GM19467 (cell line): ENCODE results near the gene CEP97.
A peak's percentile ranks its signal among the peaks of the same experiment; 100 is the strongest.
"Not testable (repeated sequence)": the region's sequence is repeated elsewhere in the genome, so short reads cannot be mapped to it uniquely, and the experiment has no call there.

ENCODE experiments used
- ATAC-seq: cut with Tn5 transposase; IDR thresholded peaks from one replicate; pipeline ENCODE4 v1.9.1; 2021; ENCODE audit warnings: mild to moderate bottlenecking, moderate library complexity; ENCODE audit not compliant: unreplicated experiment

CEP97 gene, protein sequence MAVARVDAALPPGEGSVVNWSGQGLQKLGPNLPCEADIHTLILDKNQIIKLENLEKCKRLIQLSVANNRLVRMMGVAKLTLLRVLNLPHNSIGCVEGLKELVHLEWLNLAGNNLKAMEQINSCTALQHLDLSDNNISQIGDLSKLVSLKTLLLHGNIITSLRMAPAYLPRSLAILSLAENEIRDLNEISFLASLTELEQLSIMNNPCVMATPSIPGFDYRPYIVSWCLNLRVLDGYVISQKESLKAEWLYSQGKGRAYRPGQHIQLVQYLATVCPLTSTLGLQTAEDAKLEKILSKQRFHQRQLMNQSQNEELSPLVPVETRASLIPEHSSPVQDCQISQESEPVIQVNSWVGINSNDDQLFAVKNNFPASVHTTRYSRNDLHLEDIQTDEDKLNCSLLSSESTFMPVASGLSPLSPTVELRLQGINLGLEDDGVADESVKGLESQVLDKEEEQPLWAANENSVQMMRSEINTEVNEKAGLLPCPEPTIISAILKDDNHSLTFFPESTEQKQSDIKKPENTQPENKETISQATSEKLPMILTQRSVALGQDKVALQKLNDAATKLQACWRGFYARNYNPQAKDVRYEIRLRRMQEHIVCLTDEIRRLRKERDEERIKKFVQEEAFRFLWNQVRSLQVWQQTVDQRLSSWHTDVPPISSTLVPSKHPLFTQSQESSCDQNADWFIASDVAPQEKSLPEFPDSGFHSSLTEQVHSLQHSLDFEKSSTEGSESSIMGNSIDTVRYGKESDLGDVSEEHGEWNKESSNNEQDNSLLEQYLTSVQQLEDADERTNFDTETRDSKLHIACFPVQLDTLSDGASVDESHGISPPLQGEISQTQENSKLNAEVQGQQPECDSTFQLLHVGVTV

GRCh38 chr3:101724329-101725193 lies at the start of gene CEP97:
Gene CEP97 (plus strand): TSS chr3:101724614. CDS start chr3:101724677, 63 bp downstream.
- ATAC-seq: peak; percentile 89

DNA sequence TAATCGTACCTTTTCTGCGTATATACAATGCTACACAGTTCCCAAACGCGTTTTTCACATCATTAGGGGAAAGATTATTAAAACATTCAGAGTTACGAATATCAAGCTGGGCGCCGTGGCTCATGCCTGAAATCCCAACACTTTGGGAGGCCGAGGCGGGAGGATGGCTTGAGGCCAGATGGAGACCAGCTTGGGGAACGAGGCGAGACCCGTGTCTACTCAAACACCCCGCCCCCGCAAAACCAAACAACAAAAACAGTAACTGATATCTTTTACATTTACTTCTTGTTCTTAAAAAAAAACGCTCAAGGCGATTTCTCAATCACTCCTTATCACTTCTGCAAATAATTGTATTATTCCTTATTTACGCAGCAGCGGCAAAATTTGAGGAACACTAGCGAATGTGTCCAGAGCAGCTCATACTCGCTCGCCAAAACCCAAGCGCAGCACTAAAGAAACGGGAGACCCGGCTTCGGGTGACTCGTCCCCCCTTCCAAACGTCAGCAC lies 48.7 kb upstream of the CEP97 start:
- ATAC-seq: no peak

DNA sequence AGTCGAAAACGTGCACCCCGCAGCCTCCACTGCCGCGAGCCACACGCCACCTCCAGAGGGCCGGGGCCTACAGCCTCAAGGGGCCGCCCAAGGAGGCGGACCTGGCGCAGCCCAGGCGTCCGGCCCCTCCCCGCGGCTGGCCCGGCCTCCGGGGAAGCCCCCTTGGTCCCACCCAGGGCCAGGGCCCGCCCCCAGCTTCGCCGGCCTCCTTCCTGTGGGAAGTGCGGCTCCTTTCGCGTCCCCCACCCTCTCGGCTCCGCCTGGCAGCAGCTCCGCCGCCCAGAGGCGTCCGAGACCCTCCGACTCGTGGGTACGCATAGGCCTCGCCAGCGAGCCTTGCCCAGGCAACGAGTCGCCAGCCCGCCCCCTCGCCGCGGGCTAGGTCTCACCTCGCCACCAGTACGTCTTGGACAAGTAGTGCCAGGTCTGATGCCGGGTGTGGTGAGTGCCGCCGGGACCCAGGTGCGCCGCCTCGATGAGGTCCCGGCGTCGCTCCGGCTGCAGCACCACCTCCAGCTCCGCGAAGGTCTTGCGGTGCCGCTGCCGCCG lies 48.1 kb upstream of the CEP97 start:
- ATAC-seq: peak; percentile 86

DNA sequence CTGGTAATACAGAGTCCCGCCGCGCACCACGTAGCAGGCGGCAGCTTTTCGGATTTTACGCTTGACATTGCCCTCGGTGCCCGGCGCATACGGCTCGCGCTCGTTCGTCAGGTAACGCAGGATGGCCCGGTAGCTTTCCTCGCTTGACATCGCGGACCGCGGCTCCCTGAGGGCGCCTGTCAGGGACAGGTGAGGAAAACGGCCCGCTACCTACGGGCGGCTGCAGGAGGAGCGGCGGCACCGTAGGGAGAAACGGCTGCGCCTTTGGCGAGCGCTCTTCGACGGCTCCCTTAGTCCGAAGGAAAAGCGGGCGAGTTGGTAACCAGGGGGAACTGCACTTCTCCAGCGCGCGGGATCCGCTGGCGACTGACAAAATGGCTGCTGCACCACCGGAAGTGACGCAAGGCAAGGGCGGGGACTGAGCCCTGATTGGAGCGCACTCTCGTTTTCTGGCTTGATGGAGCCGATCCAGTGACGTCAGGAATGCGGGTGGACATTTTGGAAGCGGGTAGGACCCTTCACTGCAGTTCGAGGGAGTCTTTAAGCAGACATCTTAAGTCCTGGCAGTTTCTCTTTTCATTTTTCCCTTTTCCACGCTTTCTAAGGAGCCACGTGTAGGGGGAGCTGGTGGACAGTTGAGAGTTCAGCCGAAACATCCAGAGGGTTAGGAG lies 47.5 kb upstream of the CEP97 start, which contains the start of gene ZBTB11:
TSS of gene ZBTB11 (minus strand) at position 368 of the 671 bp plus-strand sequence. CDS start at position 150, 218 bp downstream.
- ATAC-seq: peak; percentile 74

DNA sequence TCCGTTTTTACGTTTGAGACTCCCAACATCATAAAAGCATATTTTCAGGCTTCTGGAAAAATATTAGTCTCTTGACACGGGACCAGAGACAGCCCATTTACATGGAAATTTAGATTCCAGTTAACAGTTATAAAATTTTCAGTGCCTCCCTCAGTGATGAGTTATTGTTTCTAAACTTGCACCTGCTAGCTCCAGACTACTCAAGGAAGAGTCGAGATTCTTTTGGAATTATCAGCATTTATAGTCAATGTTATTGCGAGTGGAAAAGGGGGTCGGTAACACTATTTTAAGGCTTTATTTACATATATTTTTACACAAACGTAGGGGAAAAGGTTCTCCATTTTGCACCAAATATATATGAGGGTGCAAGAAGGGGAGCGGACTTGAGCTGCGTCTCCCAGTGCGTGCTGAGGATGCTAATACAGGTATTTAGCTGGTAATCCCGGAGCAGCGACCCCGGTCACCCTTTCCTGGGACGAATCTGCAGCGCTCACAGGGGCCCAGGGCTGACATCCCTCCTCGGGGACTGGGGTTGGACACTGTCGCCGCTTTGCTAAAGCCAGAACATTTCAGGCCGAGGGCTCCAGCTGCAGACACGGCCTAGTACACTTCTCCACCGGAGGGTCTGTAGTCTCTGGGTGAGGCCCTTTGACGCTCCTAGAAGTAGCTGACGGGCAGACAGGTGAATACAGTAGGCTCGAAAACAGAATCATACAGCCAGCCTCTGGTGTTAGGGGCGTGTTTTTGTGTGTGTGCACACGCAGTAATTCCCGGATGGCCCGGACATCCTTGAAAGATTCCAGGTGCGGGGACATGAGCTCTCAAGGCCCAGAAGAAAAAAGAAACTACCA lies 46.8 kb upstream of the CEP97 start:
- no peak for ATAC-seq

- ATAC-seq: not testable (repeated sequence)
Measured at GRCh38 chr3:101678837-101679236, 45.6 kb upstream of the CEP97 start.

DNA sequence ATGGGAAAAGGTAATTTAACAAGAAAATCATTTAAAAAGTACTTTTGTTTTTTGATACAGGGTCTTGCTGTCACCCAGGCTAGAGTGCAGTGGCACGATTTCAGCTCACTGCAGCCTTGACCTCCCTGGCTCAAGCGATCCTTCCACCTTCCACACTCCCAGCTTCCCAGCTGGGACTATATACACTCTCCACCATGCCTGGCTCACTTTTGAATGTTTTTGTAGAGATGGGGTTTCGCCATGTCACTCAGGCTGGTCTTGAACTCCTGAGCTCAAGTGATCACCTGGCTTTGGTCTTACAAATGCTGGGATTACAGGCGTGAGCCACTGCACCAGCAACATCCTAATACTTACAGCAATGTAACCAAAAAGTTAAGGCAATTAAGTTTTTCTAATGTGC lies 43.9 kb upstream of the CEP97 start:
- no peak for ATAC-seq

- no peak for ATAC-seq
Measured at GRCh38 chr3:101685050-101685400, 39.4 kb upstream of the CEP97 start.

DNA sequence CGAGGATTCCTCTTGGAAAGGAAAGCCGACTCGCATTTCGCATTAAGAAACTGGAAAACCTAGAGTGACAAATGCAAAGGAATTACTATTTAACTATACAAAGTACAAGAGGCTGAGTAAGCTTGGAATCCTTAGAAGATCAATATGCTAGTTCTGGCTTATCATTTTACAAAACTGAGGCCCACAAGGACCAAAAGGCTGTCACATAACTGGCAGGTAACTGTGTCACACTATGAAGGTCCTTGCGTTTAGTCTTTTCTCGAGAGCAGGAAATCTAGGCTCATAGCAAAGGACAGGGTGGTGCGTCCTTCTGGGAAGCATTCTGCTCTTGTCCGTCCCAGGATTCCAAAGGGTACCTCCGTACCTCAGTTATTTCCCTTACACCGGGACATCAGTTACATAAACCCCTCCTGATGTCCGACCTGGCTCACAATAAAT lies 38.5 kb upstream of the CEP97 start:
- ATAC-seq: peak; percentile 1

- ATAC-seq: no peak
Measured at GRCh38 chr3:101687142-101687931, 37.1 kb upstream of the CEP97 start.

DNA sequence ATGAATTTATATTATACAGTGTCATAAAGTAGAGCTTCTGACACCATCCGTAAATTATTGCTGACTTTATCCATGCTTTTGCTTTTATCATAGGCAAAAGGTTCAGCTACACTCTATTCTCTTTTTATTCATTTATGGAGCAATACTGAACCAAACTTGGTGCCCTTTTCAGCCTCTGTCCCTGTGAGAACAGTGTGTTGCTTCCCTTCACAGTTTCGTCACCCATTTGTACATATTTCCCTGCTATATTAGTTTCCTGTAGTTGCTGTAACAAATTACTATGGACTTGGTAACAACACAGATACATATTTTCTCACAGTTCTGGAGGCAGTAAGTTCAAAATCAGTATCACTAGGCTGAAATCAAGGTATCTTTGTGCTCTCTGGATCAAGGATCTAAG lies 35.1 kb upstream of the CEP97 start:
- no peak for ATAC-seq

DNA sequence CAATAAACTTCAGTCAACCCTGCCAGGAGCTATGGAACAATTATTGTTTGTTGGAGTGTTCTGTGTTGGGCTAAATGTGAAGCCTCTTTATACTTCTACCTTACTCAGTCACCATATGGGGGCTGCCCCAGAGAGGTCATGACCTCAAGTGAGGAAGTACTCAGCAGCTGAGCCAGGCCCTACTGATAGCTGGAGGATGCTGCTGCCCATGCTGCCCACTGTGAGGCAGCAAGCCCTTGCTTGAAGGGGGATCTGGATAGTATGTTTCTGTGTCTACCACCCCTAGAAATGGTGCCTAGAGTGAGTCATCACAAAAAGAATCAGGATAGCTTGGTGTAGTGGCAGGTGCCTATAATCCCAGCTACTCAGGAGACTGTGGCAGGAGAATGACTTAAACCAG lies 33.4 kb upstream of the CEP97 start:
- no peak for ATAC-seq

DNA sequence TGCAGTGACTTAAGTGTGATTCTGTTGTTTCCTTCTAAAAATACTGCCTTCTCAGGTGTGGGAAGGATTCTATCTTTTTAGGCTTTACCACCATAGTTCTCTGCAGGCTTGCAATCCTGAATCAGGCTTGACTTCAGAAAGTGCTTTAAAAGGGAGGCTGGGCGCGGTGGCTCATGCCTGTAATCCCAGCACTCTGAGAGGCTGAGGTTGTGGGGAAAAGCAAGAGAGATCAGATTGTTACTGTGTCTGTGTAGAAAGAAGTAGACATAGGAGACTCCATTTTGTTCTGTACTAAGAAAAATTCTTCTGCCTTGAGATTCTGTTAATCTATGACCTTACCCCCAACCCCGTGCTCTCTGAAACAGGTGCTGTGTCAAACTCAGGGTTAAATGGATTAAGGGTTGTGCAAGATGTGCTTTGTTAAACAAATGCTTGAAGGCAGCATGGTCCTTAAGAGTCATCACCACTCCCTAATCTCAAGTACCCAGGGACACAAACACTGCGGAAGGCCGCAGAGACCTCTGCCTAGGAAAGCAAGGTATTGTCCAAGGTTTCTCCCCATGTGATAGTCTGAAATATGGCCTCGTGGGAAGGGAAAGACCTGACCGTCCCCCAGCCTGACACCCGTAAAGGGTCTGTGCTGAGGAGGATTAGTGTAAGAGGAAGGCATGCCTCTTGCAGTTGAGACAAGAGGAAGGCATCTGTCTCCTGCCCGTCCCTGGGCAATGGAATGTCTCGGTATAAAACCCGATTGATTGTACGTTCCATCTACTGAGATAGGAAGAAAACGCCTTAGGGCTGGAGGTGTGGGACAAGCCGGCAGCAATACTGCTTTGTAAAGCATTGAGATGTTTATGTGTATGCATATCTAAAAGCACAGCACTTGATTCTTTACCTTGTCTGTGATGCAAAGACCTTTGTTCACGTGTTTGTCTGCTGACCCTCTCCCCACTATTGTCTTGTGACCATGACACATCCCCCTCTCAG lies 32.4 kb upstream of the CEP97 start:
- ATAC-seq: not testable (repeated sequence)

GRCh38 chr3:101693540-101693939 lies 30.9 kb upstream of the CEP97 start:
- peak; percentile 92 for ATAC-seq

DNA sequence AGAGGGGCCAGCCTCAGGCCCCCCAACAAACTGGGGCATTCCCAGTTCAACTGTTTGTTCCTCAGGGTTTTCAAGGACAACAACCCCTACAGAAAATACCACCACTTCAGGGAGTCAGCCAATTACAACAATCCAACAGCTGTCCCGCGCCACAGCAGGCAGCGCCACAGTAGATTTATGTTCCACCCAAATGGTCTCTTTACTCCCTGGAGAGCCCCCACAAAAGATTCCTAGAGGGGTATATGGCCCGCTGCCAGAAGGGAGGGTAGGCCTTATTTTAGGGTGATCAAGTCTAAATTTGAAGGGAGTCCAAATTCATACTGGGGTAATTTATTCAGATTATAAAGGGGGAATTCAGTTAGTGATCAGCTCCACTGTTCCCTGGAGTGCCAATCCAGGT lies 29.6 kb upstream of the CEP97 start:
- ATAC-seq: not testable (repeated sequence)

GRCh38 chr3:101695779-101696372 lies 28.5 kb upstream of the CEP97 start:
- no peak for ATAC-seq
